Measurements from ENCODE around the gene PPP4R3B.
A peak's percentile ranks its signal among the peaks of the same experiment; 100 is the strongest.
"Not testable (repeated sequence)": the region's sequence is repeated elsewhere in the genome, so short reads cannot be mapped to it uniquely, and the experiment has no call there.

The PPP4R3B gene

DNA sequence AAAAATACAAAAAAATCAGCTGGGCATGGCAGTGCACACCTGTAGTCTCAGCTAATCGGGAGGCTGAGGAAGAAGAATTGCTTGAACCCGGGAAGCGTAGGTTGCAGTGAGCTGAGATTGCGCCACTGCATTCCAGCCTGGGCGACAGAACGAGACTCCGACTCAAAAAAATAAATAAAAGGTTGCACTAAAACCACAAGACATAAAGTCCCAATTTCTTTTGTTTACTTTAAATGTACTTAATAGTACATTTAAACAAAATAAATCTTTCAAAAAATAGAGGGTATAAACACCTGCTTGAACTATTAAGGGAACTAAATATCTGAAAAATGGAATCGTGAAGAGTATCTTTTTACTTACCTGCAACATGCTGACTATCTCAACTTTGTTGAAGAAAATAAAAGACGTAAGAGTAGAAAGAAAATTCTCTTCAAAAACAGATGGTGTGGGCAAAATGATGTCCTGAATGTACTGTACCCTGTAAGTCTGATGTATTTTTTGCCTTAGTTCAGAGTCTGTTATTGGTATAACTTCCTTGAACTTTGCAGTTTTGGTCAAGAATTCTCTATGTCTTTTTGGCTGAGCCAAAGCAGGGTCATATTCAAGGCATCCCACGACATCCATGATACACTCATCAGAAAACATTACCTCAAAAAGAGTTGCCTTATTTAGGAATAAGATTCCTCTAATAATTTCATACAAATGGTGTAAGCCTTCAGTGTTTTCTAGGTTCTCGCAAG lies 19.2 kb downstream of the PPP4R3B start:
- TF ChIP-seq CTCF (IDR thresholded peaks at IDR 0.05; ENCODE audit: insufficient read depth, low read length, missing control alignments) = no peak
- ChIA-PET POLR2A (no interaction called here), CTCF (no interaction called here)
- no peak for DNase-seq (ENCODE audit: low read depth, low spot score)
- no peak overlapping the region for H3K4me3 ChIP-seq (ENCODE audit: low read depth, low read length)

DNA sequence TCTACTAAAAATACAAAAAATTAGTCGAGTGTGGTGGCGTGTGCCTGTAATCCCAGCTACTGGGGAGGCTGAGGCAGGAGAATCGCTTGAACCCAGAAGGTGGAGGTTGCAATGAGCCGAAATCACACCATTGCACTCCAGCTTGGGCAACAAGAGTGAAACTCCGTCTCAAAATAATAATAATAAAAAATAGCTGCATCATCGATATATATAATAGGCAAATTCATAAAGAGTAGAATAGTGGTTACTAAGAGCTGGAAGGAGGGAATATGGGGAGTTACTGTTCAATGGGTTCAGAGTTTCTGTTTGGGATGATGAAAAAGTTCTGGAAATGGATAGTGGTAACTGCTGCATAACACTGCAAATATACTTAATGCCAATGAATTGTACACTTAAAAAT lies 20.6 kb downstream of the PPP4R3B start:
- H3K4me3 ChIP-seq (ENCODE audit: low read depth, low read length); POLR2A ChIA-PET; DNase-seq (ENCODE audit: low read depth, low spot score): not testable (repeated sequence)
- CTCF ChIA-PET = interaction anchor here (1.1 kb wide), 1 partner anchor 28 kb away, joined by 3 read pairs; no protein-coding TSS in a partner anchor

DNA sequence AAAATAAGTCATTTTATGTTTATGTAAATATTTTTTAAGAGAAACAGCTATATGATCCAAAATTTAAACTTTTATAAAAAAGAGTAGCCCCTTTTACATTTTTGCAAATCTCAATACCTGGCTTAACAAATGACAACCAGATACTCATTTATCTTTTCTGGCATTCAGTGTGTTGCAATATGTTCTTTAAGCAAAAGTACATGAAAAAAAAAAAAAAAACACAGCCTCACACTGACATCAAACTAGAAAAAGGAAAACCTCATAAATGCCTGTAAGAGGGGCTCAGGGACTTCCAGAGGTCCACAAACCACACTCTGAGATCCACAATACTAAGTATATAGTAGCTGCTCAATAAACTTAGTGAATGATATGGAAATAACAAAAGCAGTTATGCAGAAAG lies 21.9 kb downstream of the PPP4R3B start:
- POLR2A ChIA-PET = no interaction called here
- TF ChIP-seq CTCF (IDR thresholded peaks at IDR 0.05; ENCODE audit: insufficient read depth, low read length, missing control alignments) = no peak

GRCh38 chr2:55592130-55592529 lies 25.3 kb downstream of the PPP4R3B start:
- CTCF ChIA-PET = no interaction called here
- POLR2A ChIA-PET = no interaction called here
- no peak overlapping the region for H3K4me3 ChIP-seq (ENCODE audit: low read depth, low read length)
- no peak for TF ChIP-seq CTCF (IDR thresholded peaks at IDR 0.05; ENCODE audit: insufficient read depth, low read length, missing control alignments)
- no peak for DNase-seq (ENCODE audit: low read depth, low spot score)

More for the DNA sequence above, 21.9 kb downstream of the PPP4R3B start:
- no peak overlapping the region for H3K4me3 ChIP-seq (ENCODE audit: low read depth, low read length)
- CTCF ChIA-PET = interaction anchor here (1.3 kb wide), 1 partner anchor 21 kb away, joined by 4 read pairs; no protein-coding TSS in a partner anchor
- DNase-seq (ENCODE audit: low read depth, low spot score) = no peak

GRCh38 chr2:55590810-55591440 lies 26.5 kb downstream of the PPP4R3B start:
- DNase-seq (ENCODE audit: low read depth, low spot score) = peak; percentile 5
- TF ChIP-seq CTCF (IDR thresholded peaks at IDR 0.05; ENCODE audit: insufficient read depth, low read length, missing control alignments) = no peak
- no peak overlapping the region for H3K4me3 ChIP-seq (ENCODE audit: low read depth, low read length)
- ChIA-PET CTCF (no interaction called here), POLR2A (no interaction called here)

- ChIA-PET CTCF (interaction anchor here (2.1 kb wide), 1 partner anchor 35 kb away, joined by 5 read pairs; no protein-coding TSS in a partner anchor), POLR2A (no interaction called here)
- DNase-seq (ENCODE audit: low read depth, low spot score) = peak; percentile 17
- no peak overlapping the region for H3K4me3 ChIP-seq (ENCODE audit: low read depth, low read length)
- no peak for TF ChIP-seq CTCF (IDR thresholded peaks at IDR 0.05; ENCODE audit: insufficient read depth, low read length, missing control alignments)
Measured at GRCh38 chr2:55585451-55586080, 31.9 kb downstream of the PPP4R3B start.
